Nephron (organoid): ENCODE data around the gene MAPK4.
"Not testable (repeated sequence)": the region's sequence is repeated elsewhere in the genome, so short reads cannot be mapped to it uniquely, and the experiment has no call there.

Source experiments
- H3K27ac Mint-ChIP-seq, 3 experiments: 2 replicates each; pipeline ENCODE4 v1.8.0; 2020; ENCODE audit warnings: mixed read lengths in 3 of 3, mild to moderate bottlenecking in 2 of 3, moderate library complexity in 1 of 3
- H3K27me3 Mint-ChIP-seq: 2 replicates; pipeline ENCODE4 v1.8.0; 2021; ENCODE audit warnings: low read depth, mild to moderate bottlenecking, moderate library complexity, mixed read lengths
- H3K36me3 Mint-ChIP-seq: 2 replicates; pipeline ENCODE4 v1.8.0; 2020; ENCODE audit warnings: low read depth, mixed read lengths
- H3K4me1 Mint-ChIP-seq: 2 replicates; pipeline ENCODE4 v1.8.0; 2020; ENCODE audit warnings: mixed read lengths
- H3K4me3 Mint-ChIP-seq, 3 experiments: 2 replicates each; pipeline ENCODE4 v1.8.0; 2020; ENCODE audit warnings: mild to moderate bottlenecking in 3 of 3, mixed read lengths in 3 of 3, moderate library complexity in 2 of 3
- H3K9me3 Mint-ChIP-seq: 2 replicates; pipeline ENCODE4 v1.8.0; 2020; ENCODE audit warnings: mixed read lengths
- TF ChIP-seq, protein P1 (sequence below), 3 experiments: fragments of 200-600 bp; sonication (generic); IDR thresholded peaks; one replicate each; pipeline ENCODE4 v1.5.0; 2021; ENCODE audit warnings: antibody characterized with exemption in 3 of 3; ENCODE audit not compliant: unreplicated experiment in 3 of 3

Gene MAPK4

DNA sequence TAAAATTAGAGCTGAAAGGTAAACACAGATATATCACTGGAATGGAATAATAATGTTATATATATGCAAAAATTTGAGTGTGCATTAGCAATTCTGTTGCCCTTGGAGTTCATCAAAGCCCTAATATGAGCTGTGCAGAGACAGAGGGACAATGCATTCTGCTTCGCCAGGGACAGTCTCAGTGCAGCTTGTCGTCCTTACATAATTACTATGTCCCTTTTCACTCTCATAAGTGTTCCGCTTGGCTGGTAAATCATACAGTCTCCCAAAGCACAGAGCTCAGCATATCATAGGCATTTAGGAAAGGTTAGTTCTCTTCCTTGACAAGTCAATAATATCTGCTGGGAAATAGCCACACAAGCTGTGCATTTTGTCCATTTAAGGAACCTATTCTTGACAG lies 30.7 kb downstream of the MAPK4 start:
- TF ChIP-seq, protein P1, sequence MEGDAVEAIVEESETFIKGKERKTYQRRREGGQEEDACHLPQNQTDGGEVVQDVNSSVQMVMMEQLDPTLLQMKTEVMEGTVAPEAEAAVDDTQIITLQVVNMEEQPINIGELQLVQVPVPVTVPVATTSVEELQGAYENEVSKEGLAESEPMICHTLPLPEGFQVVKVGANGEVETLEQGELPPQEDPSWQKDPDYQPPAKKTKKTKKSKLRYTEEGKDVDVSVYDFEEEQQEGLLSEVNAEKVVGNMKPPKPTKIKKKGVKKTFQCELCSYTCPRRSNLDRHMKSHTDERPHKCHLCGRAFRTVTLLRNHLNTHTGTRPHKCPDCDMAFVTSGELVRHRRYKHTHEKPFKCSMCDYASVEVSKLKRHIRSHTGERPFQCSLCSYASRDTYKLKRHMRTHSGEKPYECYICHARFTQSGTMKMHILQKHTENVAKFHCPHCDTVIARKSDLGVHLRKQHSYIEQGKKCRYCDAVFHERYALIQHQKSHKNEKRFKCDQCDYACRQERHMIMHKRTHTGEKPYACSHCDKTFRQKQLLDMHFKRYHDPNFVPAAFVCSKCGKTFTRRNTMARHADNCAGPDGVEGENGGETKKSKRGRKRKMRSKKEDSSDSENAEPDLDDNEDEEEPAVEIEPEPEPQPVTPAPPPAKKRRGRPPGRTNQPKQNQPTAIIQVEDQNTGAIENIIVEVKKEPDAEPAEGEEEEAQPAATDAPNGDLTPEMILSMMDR (IDR thresholded peaks at IDR 0.05; ENCODE audit: unreplicated experiment in 3 of 3), result no peak
- Mint-ChIP-seq H3K9me3 (peaks cover 5% of the 10 kb centered on the region), H3K4me1 (no peaks in the 10 kb centered on the region), H3K27ac (no peak overlapping the region), H3K27me3 (peaks cover 4% of the 10 kb centered on the region), H3K36me3 (peaks cover 2% of the 10 kb centered on the region), H3K4me3 (no peak overlapping the region)

DNA sequence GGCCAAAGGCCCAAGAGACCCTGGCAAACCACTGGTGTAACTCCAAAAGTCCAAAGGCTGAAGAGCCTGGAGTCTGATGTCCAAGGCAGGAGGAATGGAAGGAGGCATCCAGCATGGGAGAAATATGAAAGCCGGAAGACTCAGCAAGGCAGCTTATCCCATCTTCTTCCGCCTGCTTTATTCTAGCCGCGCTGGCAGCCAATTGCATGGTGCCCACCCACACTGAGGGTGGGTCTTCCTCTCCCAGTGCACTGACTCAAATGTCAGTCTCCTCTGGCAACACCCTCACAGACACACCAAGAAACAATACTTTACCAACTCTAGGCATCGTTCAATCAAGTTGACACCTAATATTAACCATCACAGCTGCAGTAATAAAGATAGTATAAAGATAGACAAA lies 34.1 kb downstream of the MAPK4 start:
- TF ChIP-seq, protein P1 (IDR thresholded peaks at IDR 0.05; ENCODE audit: unreplicated experiment in 3 of 3), result no peak
- Mint-ChIP-seq H3K36me3 (no peaks in the 10 kb centered on the region), H3K27me3 (peaks cover 3% of the 10 kb centered on the region), H3K4me1 (no peaks in the 10 kb centered on the region), H3K4me3 (no peak overlapping the region), H3K27ac (no peak overlapping the region), H3K9me3 (no peaks in the 10 kb centered on the region)

DNA sequence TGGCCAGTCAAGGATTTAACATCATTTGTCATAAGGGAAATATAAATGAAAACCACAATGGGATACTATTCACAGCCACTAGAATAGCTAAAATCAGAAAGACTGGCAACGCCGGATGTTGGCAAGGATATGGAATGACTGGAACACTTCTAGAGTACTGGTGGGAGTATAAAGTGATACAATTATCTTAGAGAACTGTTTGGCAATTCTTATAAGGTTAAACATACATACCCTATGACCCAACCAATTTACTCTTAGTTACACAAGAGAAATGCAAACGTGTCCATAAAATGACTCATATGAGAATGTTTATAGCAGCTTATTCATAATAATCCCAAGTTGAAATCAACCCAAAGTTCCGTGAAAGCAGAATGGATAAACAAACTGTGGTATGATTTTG lies 35.1 kb downstream of the MAPK4 start:
- Mint-ChIP-seq H3K27ac (no peak overlapping the region), H3K9me3 (no peaks in the 10 kb centered on the region), H3K36me3 (no peaks in the 10 kb centered on the region), H3K27me3 (peaks cover 3% of the 10 kb centered on the region), H3K4me3 (no peak overlapping the region), H3K4me1 (no peaks in the 10 kb centered on the region)
- TF ChIP-seq, protein P1 (IDR thresholded peaks at IDR 0.05; ENCODE audit: unreplicated experiment in 3 of 3), result no peak

DNA sequence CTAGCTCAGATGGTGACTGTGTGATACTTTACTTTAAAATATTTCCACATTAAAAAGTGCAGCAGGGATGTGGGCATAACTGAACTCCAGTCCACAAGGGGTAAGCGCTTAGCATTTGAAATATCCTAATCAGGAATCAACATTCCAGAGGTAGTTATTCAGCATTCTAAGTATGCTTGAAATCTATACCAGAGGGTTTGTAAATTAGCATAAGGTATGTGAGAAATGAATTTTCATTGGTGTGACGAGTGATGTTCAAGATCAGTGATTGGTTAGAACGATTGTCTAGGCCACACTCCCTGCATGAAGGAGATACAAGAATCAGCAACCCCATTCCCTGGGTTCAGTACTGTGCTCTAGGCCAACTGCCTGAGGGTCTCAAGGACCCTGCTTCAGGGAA lies 42.6 kb downstream of the MAPK4 start:
- Mint-ChIP-seq H3K27me3 (peaks cover 7% of the 10 kb centered on the region), H3K27ac (no peak overlapping the region), H3K4me3 (no peak overlapping the region), H3K4me1 (peaks cover 14% of the 10 kb centered on the region), H3K9me3 (no peaks in the 10 kb centered on the region), H3K36me3 (no peaks in the 10 kb centered on the region)
- TF ChIP-seq, protein P1 (IDR thresholded peaks at IDR 0.05; ENCODE audit: unreplicated experiment in 3 of 3), result no peak

DNA sequence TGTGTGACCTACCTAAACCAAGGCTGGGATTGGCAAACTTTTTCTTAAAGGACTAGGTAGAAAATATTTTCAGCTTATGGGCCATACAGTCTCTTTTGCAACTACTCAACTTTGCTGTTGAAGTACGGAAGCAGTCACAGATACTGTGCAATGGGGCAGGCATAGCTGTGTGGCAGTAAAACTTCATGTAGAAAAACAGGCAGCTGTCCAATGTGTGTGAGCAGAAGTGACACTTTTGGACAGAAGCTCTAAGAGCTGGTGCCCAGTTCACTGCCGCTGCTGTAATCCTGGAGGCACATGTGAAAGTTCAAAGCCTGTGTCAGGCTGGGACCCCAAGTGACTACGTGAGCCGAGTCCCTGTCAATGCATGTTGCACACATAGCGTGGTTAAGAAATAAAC lies 46.7 kb downstream of the MAPK4 start:
- Mint-ChIP-seq H3K9me3 (no peaks in the 10 kb centered on the region), H3K27me3 (peaks cover 4% of the 10 kb centered on the region), H3K27ac (no peak overlapping the region), H3K4me3 (no peak overlapping the region), H3K4me1 (peaks cover 14% of the 10 kb centered on the region), H3K36me3 (no peaks in the 10 kb centered on the region)
- TF ChIP-seq, protein P1 (IDR thresholded peaks at IDR 0.05; ENCODE audit: unreplicated experiment in 3 of 3), result no peak

DNA sequence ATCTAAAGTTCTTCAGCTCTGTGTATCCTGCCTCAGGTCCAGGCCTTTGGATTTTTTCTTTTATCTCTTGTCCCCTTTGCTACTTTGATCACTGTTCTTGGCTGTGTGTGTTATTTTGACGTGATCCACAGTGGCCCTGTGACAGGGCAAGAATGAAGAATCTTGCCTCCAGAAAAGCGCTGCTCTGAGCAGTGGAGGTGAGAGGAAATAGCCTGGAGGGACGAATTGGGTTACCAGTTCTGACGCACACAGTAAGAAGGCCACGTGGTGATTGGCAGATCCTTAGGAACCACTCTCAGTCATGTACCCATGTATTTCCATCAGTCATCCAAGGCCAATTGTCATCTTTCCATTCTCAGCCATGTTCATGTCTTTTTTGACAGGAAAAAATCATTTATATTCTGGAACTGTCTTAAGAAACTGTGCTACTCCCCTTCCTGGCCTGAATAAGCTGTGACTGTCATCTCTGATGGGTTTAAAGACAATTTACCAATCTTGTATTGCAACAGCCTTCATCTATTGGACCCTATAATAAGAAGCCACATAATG lies 47.6 kb downstream of the MAPK4 start:
- Mint-ChIP-seq H3K4me1 (peaks cover 14% of the 10 kb centered on the region), H3K36me3 (no peaks in the 10 kb centered on the region), H3K4me3 (no peak overlapping the region), H3K9me3 (peaks cover under 1% of the 10 kb centered on the region), H3K27ac (no peak overlapping the region), H3K27me3 (peaks cover 4% of the 10 kb centered on the region)
- TF ChIP-seq, protein P1 (IDR thresholded peaks at IDR 0.05; ENCODE audit: unreplicated experiment in 3 of 3), result no peak

DNA sequence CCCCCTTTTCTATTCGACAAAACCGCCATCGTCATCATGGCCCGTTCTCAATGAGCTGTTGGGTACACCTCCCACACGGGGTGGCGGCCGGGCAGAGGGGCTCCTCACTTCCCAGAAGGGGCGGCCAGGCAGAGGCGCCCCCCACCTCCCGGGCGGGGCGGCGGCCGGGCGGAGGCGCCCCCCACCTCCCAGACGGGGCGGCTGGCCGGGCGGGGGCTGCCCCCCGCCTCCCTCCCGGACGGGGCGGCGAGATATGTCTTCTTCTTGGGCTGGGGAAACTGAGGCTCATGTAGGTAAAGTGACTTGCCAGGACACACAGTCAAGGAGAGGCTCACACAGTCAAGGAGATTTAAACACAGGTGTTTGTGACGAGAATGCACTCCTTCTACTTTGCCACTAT lies 49.3 kb downstream of the MAPK4 start:
- not testable (repeated sequence) for H3K9me3 Mint-ChIP-seq, H3K4me3 Mint-ChIP-seq, H3K27me3 Mint-ChIP-seq, H3K4me1 Mint-ChIP-seq, H3K36me3 Mint-ChIP-seq, H3K27ac Mint-ChIP-seq
